ENCODE measurements around the gene SERBP1.

SERBP1 gene

GRCh38 chr1:67367370-67368045, 62.7 kb downstream of the SERBP1 start:
- DNase-seq (ENCODE audit: low read depth in 3 of 3) = no peak

GRCh38 chr1:67361641-67362040, 68.6 kb downstream of the SERBP1 start:
- DNase-seq (ENCODE audit: low read depth in 3 of 3) = no peak

- no peak for DNase-seq (ENCODE audit: low read depth in 3 of 3)
Measured at GRCh38 chr1:67359592-67359991, 70.6 kb downstream of the SERBP1 start.

Measured in stimulated activated CD4-positive, alpha-beta T cell treated with anti-CD3 and anti-CD28 coated beads, TNF-alpha, amount 100 ng/mL, for 24 hours (primary cell).